Ishikawa (cell line): Measurements from ENCODE around the gene CAMK4.

Experiments
- CEBPB ChIP-seq: IDR thresholded peaks from 2 replicates; pipeline ENCODE4 v1.6.1; 2012
- CREB1 ChIP-seq: IDR thresholded peaks from 2 replicates; pipeline ENCODE4 v1.6.1; 2012; ENCODE audit warnings: low read depth
- EGR1 ChIP-seq: IDR thresholded peaks from 2 replicates; pipeline ENCODE4 v1.6.1; 2012
- EP300 ChIP-seq: IDR thresholded peaks from 2 replicates; pipeline ENCODE4 v1.6.1; 2012; ENCODE audit warnings: borderline replicate concordance
- FOXM1 ChIP-seq: IDR thresholded peaks from 2 replicates; pipeline ENCODE4 v1.6.1; 2012; ENCODE audit warnings: low read depth, borderline replicate concordance
- NFIC ChIP-seq: IDR thresholded peaks from 2 replicates; pipeline ENCODE4 v1.6.1; 2012
- RAD21 ChIP-seq: IDR thresholded peaks from 2 replicates; pipeline ENCODE4 v1.6.1; 2012; ENCODE audit warnings: low read depth
- TAF1 ChIP-seq: IDR thresholded peaks from 2 replicates; pipeline ENCODE4 v1.6.1; 2012; ENCODE audit warnings: low read depth, mild to moderate bottlenecking
- TCF12 ChIP-seq: IDR thresholded peaks from 2 replicates; pipeline ENCODE4 v1.6.1; 2012; ENCODE audit warnings: low read depth
- TEAD4 ChIP-seq: IDR thresholded peaks from 2 replicates; pipeline ENCODE4 v1.6.1; 2012
- YY1 ChIP-seq: IDR thresholded peaks from 2 replicates; pipeline ENCODE4 v1.6.1; 2012; ENCODE audit warnings: low read depth
- ZBTB7A ChIP-seq: IDR thresholded peaks from 2 replicates; pipeline ENCODE4 v1.6.1; 2012; ENCODE audit warnings: low read depth
- TF ChIP-seq, protein P1 (sequence below): IDR thresholded peaks from 2 replicates; pipeline ENCODE4 v1.6.1; 2012
- TF ChIP-seq, protein P2 (sequence below): IDR thresholded peaks from 2 replicates; pipeline ENCODE4 v1.6.1; 2012
- TF ChIP-seq, protein P3 (sequence below): IDR thresholded peaks from 2 replicates; pipeline ENCODE4 v1.6.1; 2012; ENCODE audit warnings: low read depth, mild to moderate bottlenecking

The CAMK4 gene

DNA sequence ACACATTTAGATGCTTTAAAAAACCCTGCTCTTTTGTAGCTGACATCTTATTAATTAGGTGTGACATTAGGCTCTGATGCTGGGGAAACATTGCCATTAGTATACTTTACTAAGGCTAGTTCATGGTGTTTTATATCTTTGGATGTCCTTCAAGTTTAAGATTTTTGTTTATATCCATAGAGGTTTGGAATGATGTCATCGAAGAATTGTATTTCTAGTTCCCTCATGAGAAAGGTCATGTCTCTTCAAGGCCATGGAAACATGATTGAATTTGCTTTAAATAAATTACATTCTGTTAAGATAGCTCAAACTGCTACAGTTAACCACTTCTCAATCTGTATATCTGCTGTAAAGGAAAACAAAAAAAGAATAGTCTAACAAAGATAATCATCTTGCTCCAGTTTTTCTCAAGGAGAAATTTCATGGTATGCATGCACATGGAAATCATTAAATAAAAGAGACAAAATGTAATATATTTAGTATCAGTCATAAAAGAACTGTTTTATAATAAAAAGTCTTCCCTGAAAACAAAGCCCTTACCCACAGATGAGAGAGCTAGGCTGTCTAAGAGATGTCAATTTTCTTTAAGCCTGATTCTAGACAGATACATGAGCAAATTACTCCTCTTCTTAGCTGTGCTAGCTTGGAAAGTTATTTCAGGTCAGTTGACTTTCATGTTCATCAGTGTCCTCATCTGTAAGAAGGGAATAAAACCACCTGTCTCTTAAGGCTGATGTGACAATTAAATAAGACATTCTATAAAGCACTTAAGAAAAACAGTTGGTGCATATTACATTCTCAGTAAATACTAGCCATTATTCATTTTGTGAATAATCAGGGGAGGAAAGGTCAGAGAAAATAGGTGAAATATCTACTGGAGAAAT, 313.2 kb downstream of the CAMK4 start:
- no peak for TF ChIP-seq TCF12
- no peak for TF ChIP-seq EGR1
- TF ChIP-seq, protein P1, sequence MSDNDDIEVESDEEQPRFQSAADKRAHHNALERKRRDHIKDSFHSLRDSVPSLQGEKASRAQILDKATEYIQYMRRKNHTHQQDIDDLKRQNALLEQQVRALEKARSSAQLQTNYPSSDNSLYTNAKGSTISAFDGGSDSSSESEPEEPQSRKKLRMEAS: no peak
- TF ChIP-seq TAF1: no peak
- no peak for TF ChIP-seq TEAD4
- TF ChIP-seq, protein P2, sequence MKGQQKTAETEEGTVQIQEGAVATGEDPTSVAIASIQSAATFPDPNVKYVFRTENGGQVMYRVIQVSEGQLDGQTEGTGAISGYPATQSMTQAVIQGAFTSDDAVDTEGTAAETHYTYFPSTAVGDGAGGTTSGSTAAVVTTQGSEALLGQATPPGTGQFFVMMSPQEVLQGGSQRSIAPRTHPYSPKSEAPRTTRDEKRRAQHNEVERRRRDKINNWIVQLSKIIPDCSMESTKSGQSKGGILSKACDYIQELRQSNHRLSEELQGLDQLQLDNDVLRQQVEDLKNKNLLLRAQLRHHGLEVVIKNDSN: no peak
- TF ChIP-seq RAD21: no peak
- no peak for TF ChIP-seq FOXM1
- no peak for TF ChIP-seq YY1
- TF ChIP-seq ZBTB7A: no peak
- TF ChIP-seq EP300: no peak
- TF ChIP-seq CREB1: no peak
- TF ChIP-seq, protein P3, sequence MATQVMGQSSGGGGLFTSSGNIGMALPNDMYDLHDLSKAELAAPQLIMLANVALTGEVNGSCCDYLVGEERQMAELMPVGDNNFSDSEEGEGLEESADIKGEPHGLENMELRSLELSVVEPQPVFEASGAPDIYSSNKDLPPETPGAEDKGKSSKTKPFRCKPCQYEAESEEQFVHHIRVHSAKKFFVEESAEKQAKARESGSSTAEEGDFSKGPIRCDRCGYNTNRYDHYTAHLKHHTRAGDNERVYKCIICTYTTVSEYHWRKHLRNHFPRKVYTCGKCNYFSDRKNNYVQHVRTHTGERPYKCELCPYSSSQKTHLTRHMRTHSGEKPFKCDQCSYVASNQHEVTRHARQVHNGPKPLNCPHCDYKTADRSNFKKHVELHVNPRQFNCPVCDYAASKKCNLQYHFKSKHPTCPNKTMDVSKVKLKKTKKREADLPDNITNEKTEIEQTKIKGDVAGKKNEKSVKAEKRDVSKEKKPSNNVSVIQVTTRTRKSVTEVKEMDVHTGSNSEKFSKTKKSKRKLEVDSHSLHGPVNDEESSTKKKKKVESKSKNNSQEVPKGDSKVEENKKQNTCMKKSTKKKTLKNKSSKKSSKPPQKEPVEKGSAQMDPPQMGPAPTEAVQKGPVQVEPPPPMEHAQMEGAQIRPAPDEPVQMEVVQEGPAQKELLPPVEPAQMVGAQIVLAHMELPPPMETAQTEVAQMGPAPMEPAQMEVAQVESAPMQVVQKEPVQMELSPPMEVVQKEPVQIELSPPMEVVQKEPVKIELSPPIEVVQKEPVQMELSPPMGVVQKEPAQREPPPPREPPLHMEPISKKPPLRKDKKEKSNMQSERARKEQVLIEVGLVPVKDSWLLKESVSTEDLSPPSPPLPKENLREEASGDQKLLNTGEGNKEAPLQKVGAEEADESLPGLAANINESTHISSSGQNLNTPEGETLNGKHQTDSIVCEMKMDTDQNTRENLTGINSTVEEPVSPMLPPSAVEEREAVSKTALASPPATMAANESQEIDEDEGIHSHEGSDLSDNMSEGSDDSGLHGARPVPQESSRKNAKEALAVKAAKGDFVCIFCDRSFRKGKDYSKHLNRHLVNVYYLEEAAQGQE: no peak
- TF ChIP-seq NFIC: no peak
- no peak for TF ChIP-seq CEBPB
